CD4-positive, alpha-beta memory T cell (primary cell): ENCODE data around the gene TRMT2A. TPM values are rescaled to one million over a fixed set of nuclear protein-coding genes. Genes with fewer than 3 reads are reported as not detected.
"Not testable (repeated sequence)": the region's sequence is repeated elsewhere in the genome, so short reads cannot be mapped to it uniquely, and the experiment has no call there.

Source experiments
- CTCF ChIA-PET: fragments of 350-600 bp; sonication (Branson Sonifier 250); formaldehyde crosslinking; loops from one replicate; lab custom pipeline; 2021; ENCODE audit warnings: inconsistent platforms; ENCODE audit not compliant: partially characterized antibody; lab: Charles Lee
- POLR2A ChIA-PET: fragments of 350-600 bp; sonication (Branson Sonifier 250); formaldehyde crosslinking; loops from one replicate; lab custom pipeline; 2021; ENCODE audit not compliant: partially characterized antibody; lab: Charles Lee
- DNase-seq, 5 donors: peaks; one replicate each; pipeline versions ENCODE4 v3.0.0 to v3.0.0-alpha.2; 2020 to 2022; ENCODE audit warnings: mixed read lengths in 1 of 5
- H3K27ac ChIP-seq: one replicate; pipeline ENCODE4 v1.7.0; 2013; ENCODE audit warnings: low read depth, low read length
- H3K27me3 ChIP-seq: 2 replicates; pipeline ENCODE4 v1.7.0; 2013; ENCODE audit warnings: mild to moderate bottlenecking, low read length, moderate library complexity; ENCODE audit not compliant: insufficient read depth
- H3K36me3 ChIP-seq: 2 replicates; pipeline ENCODE4 v1.7.0; 2013; ENCODE audit warnings: mild to moderate bottlenecking, low read length, moderate library complexity; ENCODE audit not compliant: insufficient read depth
- H3K4me1 ChIP-seq: 2 replicates; pipeline ENCODE4 v1.7.0; 2013; ENCODE audit warnings: mild to moderate bottlenecking, low read length, moderate library complexity; ENCODE audit not compliant: insufficient read depth
- H3K4me3 ChIP-seq, 2 donors: one replicate each; pipeline ENCODE4 v1.7.0; 2013; ENCODE audit warnings: low read length in 2 of 2, mild to moderate bottlenecking in 1 of 2
- H3K9me3 ChIP-seq, 2 donors: one replicate each; pipeline ENCODE4 v1.7.0; 2013; ENCODE audit warnings: low read length in 2 of 2, control low read depth in 1 of 2; ENCODE audit not compliant: control insufficient read depth in 1 of 2
- H3K27ac Mint-ChIP-seq, 7 donors: one replicate each; pipeline ENCODE4 v1.8.0; 2020 to 2021; ENCODE audit warnings: mixed read lengths in 7 of 7, mild to moderate bottlenecking in 6 of 7, inconsistent platforms in 3 of 7, moderate library complexity in 3 of 7
- H3K27me3 Mint-ChIP-seq, 2 donors: one replicate each; pipeline ENCODE4 v1.8.0; 2020 to 2021; ENCODE audit warnings: mixed read lengths in 2 of 2
- H3K36me3 Mint-ChIP-seq, 2 donors: one replicate each; pipeline ENCODE4 v1.8.0; 2020 to 2021; ENCODE audit warnings: mixed read lengths in 2 of 2, inconsistent platforms in 1 of 2, mild to moderate bottlenecking in 1 of 2
- H3K4me1 Mint-ChIP-seq, 4 donors: one replicate each; pipeline ENCODE4 v1.8.0; 2020 to 2021; ENCODE audit warnings: mixed read lengths in 4 of 4, mild to moderate bottlenecking in 1 of 4
- H3K4me3 Mint-ChIP-seq, 8 donors: one replicate each; pipeline ENCODE4 v1.8.0; 2020 to 2021; ENCODE audit warnings: mixed read lengths in 8 of 8, mild to moderate bottlenecking in 7 of 8, moderate library complexity in 6 of 8, inconsistent platforms in 3 of 8
- H3K9me3 Mint-ChIP-seq, 8 donors: one replicate each; pipeline ENCODE4 v1.8.0; 2020 to 2021; ENCODE audit warnings: mixed read lengths in 8 of 8, mild to moderate bottlenecking in 5 of 8, inconsistent platforms in 3 of 8, moderate library complexity in 1 of 8
- intact Hi-C: fragments of 100-400 bp; cut with micrococcal nuclease; formaldehyde crosslinking; loops from one replicate; pipeline ENCODE4 v1.15.1; 2023
- polyA plus RNA-seq, 2 donors: library from polyadenylated mRNA; unstranded; fragments of 300-500 nt; fragmentation: Illumina TruSeq; gene quantifications; one replicate each; pipeline ENCODE4 v1.2.3, GENCODE V29; 2021
- total RNA-seq, 2 experiments: library from RNA; stranded (reverse); gene quantifications; one replicate each; pipeline ENCODE4 v1.2.3, GENCODE V29; 2021

The TRMT2A gene
- total and polyA plus RNA-seq, 4 experiments from 2014 or later: 28.0 to 126 (median 73.5) TPM

- intact Hi-C loops: loop anchor here (5.0 kb wide), 1 partner anchor 583 kb away; no protein-coding TSS in a partner anchor
- H3K4me1 Mint-ChIP-seq, H3K4me3 Mint-ChIP-seq, H3K27ac ChIP-seq, H3K36me3 Mint-ChIP-seq, POLR2A ChIA-PET, H3K9me3 ChIP-seq, DNase-seq, H3K27ac Mint-ChIP-seq, H3K4me1 ChIP-seq, H3K27me3 ChIP-seq, H3K36me3 ChIP-seq, H3K4me3 ChIP-seq, H3K9me3 Mint-ChIP-seq, H3K27me3 Mint-ChIP-seq: not testable (repeated sequence)
- CTCF ChIA-PET: interaction anchor here (0.8 to 1.5 kb wide), 4 partner anchors 51 to 124 kb away, joined by 3 to 7 read pairs (median 4); no protein-coding TSS in a partner anchor
Measured at GRCh38 chr22:20159531-20159930, 42.5 kb upstream of the TRMT2A start.

- H3K4me3 Mint-ChIP-seq: no peak overlapping the region
- CTCF ChIA-PET: interaction anchor here (0.9 to 1.5 kb wide), 2 partner anchors 79 to 124 kb away, joined by 4 to 7 read pairs; no protein-coding TSS in a partner anchor
Measured at GRCh38 chr22:20159076-20159475, 42.0 kb upstream of the TRMT2A start.

GRCh38 chr22:20158391-20159036 is 41.5 kb upstream of the TRMT2A start:
- Mint-ChIP-seq H3K4me1 (peaks cover 0 to 5% (median 2%) of the 10 kb centered on the region in 4 donors), H3K9me3 (peaks cover 0 to 2% (median 0%) of the 10 kb centered on the region in 8 donors), H3K27me3 (peaks cover 0 to 3% of the 10 kb centered on the region in 2 donors), H3K36me3 (no peaks in the 10 kb centered on the region), H3K27ac (no peak overlapping the region), H3K4me3 (no peak overlapping the region)
- POLR2A ChIA-PET: no interaction called here
- Histone ChIP-seq H3K4me1 (no peaks in the 10 kb centered on the region), H3K36me3 (no peaks in the 10 kb centered on the region), H3K9me3 (no peaks in the 10 kb centered on the region), H3K27ac (no peak overlapping the region), H3K4me3 (no peak overlapping the region), H3K27me3 (no peaks in the 10 kb centered on the region)
- DNase-seq: no peak
- CTCF ChIA-PET: interaction anchor here (0.9 kb wide), 1 partner anchor 125 kb away, joined by 4 read pairs; no protein-coding TSS in a partner anchor
- intact Hi-C loops: loop anchor here (5.0 kb wide), 1 partner anchor 584 kb away; no protein-coding TSS in a partner anchor

More at GRCh38 chr22:20159076-20159475, 42.0 kb upstream of the TRMT2A start:
- POLR2A ChIA-PET: no interaction called here
- Histone ChIP-seq H3K4me3 (no peak overlapping the region), H3K4me1 (no peaks in the 10 kb centered on the region), H3K9me3 (no peaks in the 10 kb centered on the region), H3K27me3 (no peaks in the 10 kb centered on the region), H3K27ac (no peak overlapping the region), H3K36me3 (no peaks in the 10 kb centered on the region)
- intact Hi-C loops: loop anchor here (5.0 kb wide), 1 partner anchor 583 kb away; no protein-coding TSS in a partner anchor
- Mint-ChIP-seq H3K27ac (no peak overlapping the region), H3K36me3 (no peaks in the 10 kb centered on the region), H3K27me3 (peaks cover 0 to 3% of the 10 kb centered on the region in 2 donors), H3K4me1 (peaks cover 0 to 5% (median 2%) of the 10 kb centered on the region in 4 donors), H3K9me3 (peaks cover 0 to 4% (median 0%) of the 10 kb centered on the region in 8 donors)
- DNase-seq: no peak

GRCh38 chr22:20157430-20158183 is 40.6 kb upstream of the TRMT2A start:
- no peaks in the 10 kb centered on the region for H3K27me3 ChIP-seq
- Mint-ChIP-seq H3K4me1 (peaks cover 0 to 5% (median 2%) of the 10 kb centered on the region in 4 donors), H3K4me3 (no peak overlapping the region), H3K9me3 (peaks cover 0 to 2% (median 0%) of the 10 kb centered on the region in 8 donors), H3K36me3 (no peaks in the 10 kb centered on the region), H3K27me3 (peaks cover 0 to 3% of the 10 kb centered on the region in 2 donors), H3K27ac (no peak overlapping the region)
- no peak overlapping the region for H3K27ac ChIP-seq
- H3K36me3 ChIP-seq: no peaks in the 10 kb centered on the region
- ChIA-PET CTCF (interaction anchor here (0.7 to 3.0 kb wide), 14 partner anchors 17 to 299 kb away, joined by 3 to 31 read pairs (median 4); no protein-coding TSS in a partner anchor), POLR2A (interaction anchor here (0.7 to 1.1 kb wide), 3 partner anchors 9 to 81 kb away, joined by 3 to 4 read pairs (median 3); no protein-coding TSS in a partner anchor)
- no peaks in the 10 kb centered on the region for H3K4me1 ChIP-seq
- H3K4me3 ChIP-seq: no peak overlapping the region
- H3K9me3 ChIP-seq: no peaks in the 10 kb centered on the region
- no peak for DNase-seq
- intact Hi-C loops: loop anchor here (1.0 to 5.0 kb wide), 4 partner anchors 111 to 585 kb away; partner anchors contain the start of gene RTN4R

- CTCF ChIA-PET: interaction anchor here (0.6 to 3.0 kb wide), 15 partner anchors 18 to 300 kb away, joined by 3 to 31 read pairs (median 3); no protein-coding TSS in a partner anchor
- intact Hi-C loops: loop anchor here (1.0 to 5.0 kb wide), 4 partner anchors 111 to 585 kb away; partner anchors contain the start of gene RTN4R
- POLR2A ChIA-PET: interaction anchor here (0.7 to 1.1 kb wide), 3 partner anchors 8 to 82 kb away, joined by 3 to 4 read pairs (median 3); no protein-coding TSS in a partner anchor
- H3K36me3 Mint-ChIP-seq: no peaks in the 10 kb centered on the region
- no peaks in the 10 kb centered on the region for H3K9me3 Mint-ChIP-seq
- DNase-seq: peak; percentile 69 to 85 (median 81)
- no peak overlapping the region for H3K27ac Mint-ChIP-seq
- Histone ChIP-seq H3K27ac (no peak overlapping the region), H3K36me3 (no peaks in the 10 kb centered on the region), H3K4me1 (no peaks in the 10 kb centered on the region), H3K4me3 (no peak overlapping the region), H3K27me3 (no peaks in the 10 kb centered on the region), H3K9me3 (no peaks in the 10 kb centered on the region)
- H3K4me1 Mint-ChIP-seq: peaks cover 0 to 5% (median 2%) of the 10 kb centered on the region in 4 donors
- H3K4me3 Mint-ChIP-seq: no peak overlapping the region
- H3K27me3 Mint-ChIP-seq: peaks cover 0 to 3% of the 10 kb centered on the region in 2 donors
Measured at GRCh38 chr22:20156611-20157429, 39.8 kb upstream of the TRMT2A start.

GRCh38 chr22:20156042-20156389 is 39.0 kb upstream of the TRMT2A start:
- Histone ChIP-seq H3K4me1 (no peaks in the 10 kb centered on the region), H3K27ac (no peak overlapping the region), H3K27me3 (no peaks in the 10 kb centered on the region), H3K36me3 (no peaks in the 10 kb centered on the region), H3K4me3 (no peak overlapping the region), H3K9me3 (no peaks in the 10 kb centered on the region)
- Mint-ChIP-seq H3K4me3 (no peak overlapping the region), H3K36me3 (no peaks in the 10 kb centered on the region), H3K27me3 (peaks cover 0 to 3% of the 10 kb centered on the region in 2 donors), H3K4me1 (peaks cover 0 to 5% (median 2%) of the 10 kb centered on the region in 4 donors), H3K9me3 (no peaks in the 10 kb centered on the region), H3K27ac (no peak overlapping the region)
- DNase-seq: no peak
- ChIA-PET POLR2A (no interaction called here), CTCF (interaction anchor here (0.9 to 3.0 kb wide), 4 partner anchors 87 to 130 kb away, joined by 3 to 31 read pairs (median 6); no protein-coding TSS in a partner anchor)
- intact Hi-C loops: loop anchor here (5.0 kb wide), 1 partner anchor 586 kb away; no protein-coding TSS in a partner anchor
